Stimulated activated CD4-positive, alpha-beta T cell treated with anti-CD3 and anti-CD28 coated beads, Interleukin-15, amount 100 ng/mL, for 48 hours (primary cell): ENCODE results near the gene PTMS.
"Not testable (repeated sequence)": the region's sequence is repeated elsewhere in the genome, so short reads cannot be mapped to it uniquely, and the experiment has no call there.

ENCODE experiments used
- DNase-seq, 2 donors: peaks; one replicate each; pipeline ENCODE4 v3.0.0-alpha.2; 2020; ENCODE audit warnings: low read depth in 2 of 2

Gene PTMS, protein sequence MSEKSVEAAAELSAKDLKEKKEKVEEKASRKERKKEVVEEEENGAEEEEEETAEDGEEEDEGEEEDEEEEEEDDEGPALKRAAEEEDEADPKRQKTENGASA

DNA sequence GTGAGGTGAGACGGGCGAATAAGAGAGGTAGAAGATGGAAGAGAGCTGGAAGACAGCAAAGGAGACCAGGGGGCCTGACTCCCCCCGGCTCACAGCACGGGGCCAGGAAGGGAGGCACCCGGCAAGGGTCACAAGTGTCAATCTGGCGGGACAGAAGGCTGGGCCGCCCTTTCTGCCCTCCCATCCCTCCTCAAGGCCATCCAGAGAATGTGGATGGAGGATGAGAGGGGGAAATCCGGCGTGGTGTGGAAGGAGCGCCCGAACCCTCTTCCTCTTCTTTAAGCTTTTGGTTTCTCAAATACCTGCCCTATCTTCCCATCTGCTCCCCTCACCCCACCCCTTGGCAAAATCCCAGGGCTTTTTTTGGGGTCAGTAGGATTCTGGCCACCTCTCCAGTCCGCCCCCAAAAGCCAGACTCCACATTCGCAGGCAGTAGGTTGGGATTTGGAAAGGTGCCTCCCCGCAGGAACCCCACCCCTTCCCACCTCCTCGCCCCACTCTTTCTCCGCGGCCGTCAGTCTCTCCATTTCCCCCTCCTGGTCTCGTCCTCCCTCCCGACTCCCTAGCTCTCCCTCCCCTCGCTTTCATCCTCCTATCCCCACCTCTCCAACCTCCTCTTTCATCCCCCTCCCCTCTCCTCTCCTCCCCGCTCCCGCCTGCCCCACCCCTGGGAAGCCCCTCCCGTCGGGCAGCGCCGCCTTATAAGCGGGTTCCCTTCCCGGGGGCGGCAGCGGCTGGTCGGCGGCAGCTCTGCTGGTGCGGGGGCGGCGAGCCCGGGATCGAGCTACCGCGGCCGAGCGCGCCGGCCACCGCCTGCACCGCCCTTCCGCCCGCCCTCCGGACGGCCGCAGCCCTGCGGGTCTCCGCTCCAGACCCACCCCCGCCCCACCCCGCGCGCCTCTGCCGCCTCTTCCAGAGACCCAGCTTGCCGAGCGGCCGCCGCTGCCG is at the start of gene PTMS:
PTMS (plus strand) TSS at position 730 of the 948 bp plus-strand sequence. CDS start 343 bp downstream, outside the sequence.
- no peak for DNase-seq

DNA sequence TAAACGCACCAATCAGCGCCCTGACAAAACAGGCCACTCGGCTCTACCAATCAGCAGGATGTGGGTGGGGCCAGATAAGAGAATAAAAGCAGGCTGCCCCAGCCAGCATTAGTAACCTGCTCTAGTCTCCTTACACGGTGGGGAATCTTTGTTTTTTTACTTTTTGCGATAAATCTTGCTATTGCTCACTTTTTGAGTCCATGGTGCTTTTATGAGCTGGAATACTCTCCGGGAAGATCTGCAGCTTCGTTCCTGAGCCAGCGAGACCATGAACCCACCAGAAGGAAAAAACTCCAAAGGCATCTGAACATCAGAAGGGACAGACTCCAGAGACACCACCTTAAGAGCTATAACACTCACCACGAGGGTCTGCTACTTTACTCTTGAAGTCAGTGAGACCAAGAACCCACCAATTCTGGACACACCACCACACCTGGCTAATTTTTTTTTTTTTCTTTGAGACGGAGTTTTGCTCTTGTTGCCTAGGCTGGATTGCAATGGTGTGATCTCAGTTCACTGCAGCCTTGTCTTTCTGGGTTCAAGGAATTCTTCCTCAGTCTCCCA is 49.2 kb upstream of the PTMS start:
- DNase-seq = no peak

DNA sequence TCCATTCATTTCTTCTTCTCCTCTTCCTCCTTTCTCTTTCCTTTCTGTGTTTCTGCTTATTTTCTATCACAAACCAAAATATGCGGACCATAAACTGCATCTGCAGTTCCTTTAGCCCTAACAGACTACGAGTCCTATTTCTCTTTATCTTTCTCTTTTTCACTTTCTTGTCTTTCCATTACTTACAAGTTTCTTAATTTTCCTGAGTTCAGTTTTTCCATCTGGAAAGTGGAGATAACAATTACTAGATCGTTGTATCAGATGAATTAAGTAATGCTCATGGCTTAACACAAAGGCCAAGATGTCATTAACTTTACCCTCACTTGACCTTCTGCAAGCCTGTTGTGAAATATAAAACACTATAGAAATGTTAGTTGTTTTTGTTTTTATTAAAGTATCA is 43.3 kb upstream of the PTMS start:
- DNase-seq = no peak

DNA sequence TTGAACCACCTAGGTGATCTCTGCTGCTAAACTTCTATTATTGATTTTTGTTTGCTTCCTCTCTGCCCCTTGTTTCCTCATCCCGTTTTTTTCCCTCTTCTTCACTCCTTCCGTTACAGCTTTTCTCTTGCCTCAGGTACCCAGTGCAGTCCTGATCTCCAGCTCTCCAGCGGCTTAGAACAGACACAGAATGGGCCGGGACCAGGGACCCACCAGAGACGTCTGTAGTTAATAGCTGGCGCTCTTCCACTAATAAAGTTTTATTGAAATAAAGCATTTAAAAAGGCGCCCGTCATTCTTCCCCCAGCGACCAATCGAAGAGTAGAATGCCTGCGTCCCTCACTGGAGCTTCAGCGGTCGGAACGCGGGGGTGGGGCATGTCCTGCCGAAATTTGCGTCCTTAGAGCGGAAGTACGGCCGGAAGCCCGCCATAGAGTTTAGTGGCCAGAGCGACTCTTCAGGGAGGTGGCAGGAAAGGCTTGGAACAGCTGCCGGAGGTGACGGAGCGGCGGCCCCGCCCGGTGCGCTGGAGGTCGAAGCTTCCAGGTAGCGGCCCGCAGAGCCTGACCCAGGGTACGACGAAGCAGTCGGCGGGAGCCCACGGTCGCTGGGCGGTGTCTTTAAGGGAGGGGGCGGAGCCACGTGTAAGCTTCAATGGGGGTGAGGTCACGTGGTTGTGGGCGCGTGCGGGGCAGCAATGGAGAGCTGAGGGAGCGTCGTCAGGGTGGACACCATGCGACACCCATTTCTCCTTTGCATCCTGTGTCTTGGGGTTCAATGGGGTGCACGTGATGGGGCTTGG is 42.4 kb upstream of the PTMS start, which contains the start of gene COPS7A:
COPS7A (plus strand) TSS at position 440 of the 802 bp plus-strand sequence. CDS start 611 bp downstream, outside the sequence.
- DNase-seq = peak; percentile 94 to 97

DNA sequence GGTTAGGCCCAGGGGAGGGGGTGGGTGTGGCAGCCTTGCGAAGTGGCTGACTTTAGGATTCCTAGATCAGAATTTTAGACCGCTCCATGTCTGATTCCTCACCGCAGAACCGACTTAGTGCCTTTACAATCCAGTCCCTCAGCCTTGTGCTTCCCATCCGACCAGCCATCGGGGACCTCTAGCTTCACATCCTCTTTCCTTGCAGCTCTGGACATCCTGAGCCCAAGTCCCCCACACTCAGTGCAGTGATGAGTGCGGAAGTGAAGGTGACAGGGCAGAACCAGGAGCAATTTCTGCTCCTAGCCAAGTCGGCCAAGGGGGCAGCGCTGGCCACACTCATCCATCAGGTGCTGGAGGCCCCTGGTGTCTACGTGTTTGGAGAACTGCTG is 41.8 kb upstream of the PTMS start:
- no peak for DNase-seq

DNA sequence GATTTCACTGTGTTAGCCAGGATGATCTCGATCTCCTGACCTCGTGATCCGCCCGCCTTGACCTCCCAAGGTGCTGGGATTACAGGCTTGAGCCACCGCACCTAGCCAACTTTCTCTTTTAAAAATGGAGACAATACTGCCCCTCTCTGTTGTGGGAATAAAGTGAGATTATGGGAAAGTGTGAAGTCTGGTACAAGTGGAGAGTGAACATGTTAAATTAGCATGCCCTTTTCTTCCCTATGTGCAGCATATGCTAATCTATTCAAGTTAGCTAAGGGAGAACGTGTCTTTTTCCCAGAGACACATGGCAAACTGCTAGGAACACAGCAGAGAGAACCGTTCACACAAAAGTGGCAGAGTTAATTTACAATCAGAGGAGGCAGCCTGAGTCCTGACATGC is 40.8 kb upstream of the PTMS start:
- no peak for DNase-seq

DNA sequence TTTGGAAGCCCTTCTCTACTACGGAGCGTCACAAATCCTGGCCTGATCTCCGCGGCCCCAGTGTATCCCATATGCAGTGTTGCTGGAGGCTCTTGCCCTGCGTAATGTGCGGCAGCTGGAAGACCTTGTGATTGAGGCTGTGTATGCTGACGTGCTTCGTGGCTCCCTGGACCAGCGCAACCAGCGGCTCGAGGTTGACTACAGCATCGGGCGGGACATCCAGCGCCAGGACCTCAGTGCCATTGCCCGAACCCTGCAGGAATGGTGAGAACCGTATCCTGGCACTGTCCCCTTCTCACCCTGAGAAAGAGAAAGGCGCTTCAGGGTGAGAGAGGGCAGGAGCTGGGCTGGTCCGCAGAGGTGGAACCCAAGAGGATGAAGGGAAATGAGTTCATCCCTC is 37.0 kb upstream of the PTMS start:
- no peak for DNase-seq

DNA sequence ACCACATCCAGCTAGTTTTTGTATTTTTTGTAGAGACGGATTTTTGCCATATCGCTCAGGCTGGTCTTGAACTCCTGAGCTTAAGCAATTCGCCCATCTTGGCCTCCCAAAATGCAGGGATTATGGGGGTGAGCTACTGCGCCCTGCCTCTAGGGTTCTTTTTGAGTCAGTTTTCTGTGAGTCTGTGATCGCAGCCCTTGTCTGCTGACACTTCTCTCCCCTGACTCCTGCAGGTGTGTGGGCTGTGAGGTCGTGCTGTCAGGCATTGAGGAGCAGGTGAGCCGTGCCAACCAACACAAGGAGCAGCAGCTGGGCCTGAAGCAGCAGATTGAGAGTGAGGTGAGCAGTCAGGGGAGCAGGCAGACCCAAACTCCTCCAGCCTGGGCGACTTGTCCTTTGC is 36.0 kb upstream of the PTMS start:
- DNase-seq = no peak

DNA sequence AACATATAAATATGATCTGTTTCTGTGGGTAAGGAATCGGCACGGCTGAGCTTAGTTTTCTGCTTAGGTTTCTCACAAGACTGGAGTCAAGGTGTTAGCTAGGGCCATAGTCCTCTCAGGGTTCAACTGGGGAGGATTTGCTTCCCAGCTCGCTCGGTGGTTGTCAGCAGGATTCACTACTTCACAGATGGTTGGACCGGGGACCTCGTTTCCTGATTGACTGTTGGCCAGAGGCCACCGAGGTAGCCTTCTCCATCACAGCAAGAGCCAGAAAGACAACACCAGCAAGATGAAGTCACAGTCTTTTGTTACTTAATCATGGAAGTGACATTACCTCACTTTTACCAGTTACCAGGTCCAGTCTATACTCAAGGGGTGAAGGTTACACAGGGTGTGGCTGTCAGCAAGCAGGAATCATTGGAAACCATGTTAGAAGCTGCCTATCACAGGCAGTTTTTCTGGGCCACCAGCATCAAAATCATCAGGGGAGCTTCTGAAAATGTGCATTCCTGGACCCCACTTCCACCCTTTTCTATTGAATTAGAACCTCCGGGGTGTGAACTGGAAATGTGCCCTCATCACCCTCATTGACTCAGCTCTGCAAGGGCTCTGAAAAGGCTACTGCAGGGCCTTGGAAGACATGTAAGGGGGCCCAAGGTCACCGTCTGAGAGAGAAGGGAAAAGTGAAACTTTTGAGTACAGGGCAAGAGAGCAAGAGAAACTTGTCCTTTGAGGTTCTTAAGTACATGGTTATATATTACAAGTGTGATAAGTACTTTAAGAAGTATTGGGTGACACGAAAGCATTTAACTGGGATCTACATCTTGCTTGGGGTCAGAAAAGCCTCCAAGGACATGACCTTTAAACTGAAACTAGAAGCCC is 31.4 kb upstream of the PTMS start:
- no peak for DNase-seq

DNA sequence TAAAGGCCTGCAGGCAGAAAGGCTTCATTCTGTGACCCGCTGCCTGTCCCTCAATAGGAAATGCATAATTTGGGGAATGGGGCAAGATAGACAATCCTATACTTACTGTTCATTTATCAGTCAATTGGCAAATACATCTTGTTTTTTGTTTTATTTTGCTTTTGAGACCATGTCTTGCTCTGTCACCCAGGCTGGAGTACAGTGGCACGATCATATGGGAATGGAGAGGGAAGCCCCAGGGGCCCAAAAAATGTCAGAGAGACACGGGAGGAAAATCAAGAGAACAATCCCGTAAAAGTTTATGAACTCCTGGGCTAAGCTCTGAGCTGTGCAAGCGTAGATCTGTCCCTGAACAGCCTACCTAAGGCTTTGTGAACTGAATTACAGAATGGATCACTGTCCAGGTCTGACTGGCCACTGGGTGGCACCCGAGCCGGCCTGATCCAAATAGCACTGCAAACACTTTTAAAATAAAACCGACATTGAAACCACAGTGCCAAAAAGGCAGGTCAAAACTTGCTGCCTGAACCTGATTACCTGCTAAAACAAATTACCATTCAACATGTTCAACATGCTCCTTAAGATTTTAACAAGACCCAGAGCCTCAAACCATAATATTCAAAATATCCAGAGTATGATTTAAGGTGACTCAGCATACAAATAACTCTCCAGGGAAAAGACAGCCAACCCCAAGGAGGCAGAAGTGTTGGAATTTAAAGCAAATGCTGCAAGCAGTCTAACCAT is 30.5 kb upstream of the PTMS start:
- DNase-seq = peak; percentile 10 to 25

DNA sequence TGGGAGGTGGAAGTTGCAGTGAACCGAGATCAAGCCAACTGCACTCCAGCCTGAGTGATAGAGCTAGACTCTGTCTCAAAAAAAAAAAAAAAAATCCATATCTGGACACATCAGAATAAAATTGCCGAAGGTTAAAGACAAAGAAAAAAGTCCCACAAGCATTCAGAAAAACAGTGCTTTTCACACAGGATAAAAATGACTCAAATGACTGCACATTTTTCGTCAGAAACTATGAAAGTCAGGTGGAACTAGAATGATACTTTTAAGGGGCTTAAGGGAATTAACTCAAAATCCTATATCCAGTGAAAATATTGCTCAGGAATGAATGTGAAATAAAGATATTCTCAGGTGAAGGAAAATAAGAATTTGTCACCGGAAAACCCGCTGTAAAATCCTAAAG is 29.4 kb upstream of the PTMS start:
- DNase-seq = no peak

DNA sequence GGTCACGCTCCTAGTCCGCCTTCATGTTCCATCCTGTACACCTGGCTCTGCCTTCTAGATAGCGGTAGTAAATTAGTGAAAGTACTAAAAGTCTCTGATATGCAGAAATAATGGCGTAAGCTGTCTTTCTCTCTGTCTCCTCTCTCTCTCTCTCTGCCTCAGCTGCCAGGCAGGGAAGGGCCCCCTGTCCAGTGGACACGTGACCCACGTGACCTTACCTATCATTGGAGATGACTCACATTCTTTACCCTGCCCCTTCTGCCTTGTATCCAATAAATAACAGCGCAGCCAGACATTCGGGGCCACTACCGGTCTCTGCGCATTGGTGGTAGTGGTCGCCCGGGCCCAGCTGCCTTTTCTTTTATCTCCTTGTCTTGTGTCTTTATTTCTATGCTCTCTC is 24.1 kb upstream of the PTMS start:
- not testable (repeated sequence) for DNase-seq

DNA sequence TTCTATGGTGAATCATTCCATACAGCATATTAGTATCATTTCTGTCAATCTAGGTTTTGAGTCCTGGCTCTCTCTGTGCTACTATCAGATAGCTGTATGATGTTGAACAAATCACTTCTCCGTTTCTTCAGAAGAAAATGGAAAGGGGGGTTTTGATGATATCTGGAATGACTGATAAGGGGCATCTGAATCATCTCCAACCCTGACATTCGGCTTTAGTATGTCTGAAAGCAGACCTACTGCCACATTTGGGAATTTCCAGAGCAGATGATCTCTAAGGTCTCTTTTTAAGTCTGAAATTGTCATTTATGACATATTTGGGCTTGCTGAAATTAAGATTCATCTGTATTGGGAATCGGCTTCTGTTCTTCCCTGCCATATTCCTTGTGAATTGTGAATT is 23.3 kb upstream of the PTMS start:
- no peak for DNase-seq

DNA sequence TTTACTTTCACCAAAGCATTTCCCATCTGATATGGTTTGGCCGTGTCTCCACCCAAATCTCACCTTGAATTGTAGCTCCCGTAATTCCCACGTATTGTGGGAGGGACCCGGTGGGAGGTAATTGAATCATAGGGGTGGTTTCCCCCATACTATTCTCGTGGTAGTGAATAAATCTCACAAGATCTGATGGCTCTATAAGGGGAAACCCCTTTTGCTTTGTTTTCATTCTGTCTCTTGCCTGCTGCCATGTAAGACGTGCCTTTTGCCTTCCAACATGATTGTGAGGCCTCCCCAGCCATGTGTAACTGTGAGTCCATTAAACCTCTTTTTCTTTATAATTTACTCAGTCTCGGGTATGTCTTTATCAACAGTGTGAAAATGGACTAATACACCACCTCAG is 22.9 kb upstream of the PTMS start:
- not testable (repeated sequence) for DNase-seq

DNA sequence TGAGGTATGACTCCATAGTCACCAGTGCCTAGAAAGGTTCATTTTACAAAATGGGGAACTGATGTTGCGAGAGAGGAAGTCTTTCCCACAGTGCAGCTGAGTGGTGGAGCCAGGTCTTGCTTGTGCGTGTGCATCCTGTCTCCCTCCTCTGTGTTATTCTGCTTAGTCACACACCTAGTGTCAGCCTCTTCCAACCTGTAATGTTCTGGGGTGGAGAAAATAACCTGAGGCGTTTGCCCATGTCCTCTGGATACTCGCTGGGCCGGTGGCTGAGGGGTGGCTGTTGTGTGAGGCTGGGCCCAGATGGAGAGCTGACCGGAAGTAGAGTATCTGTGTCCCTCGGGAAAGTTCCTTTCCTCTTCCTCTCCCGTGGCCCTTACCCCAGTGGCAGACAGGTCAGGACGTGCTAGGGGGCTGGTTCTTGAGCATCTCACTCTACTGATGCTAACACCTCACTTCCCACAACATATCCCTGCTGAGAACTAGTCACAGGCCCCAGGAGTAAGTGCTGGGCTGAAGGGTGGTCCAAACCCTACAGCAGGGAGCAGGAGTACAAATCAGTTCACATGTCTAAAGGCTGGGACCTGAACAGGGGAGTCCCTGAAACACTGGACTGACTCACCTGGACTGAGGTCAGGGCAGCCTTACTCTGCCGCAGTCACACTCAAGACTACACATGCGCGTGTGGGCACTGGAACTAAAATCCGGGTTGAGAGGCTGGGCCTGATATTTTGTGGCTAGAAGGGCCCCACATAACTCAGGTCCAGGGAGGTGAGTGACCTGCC is 20.2 kb upstream of the PTMS start:
- DNase-seq = no peak

DNA sequence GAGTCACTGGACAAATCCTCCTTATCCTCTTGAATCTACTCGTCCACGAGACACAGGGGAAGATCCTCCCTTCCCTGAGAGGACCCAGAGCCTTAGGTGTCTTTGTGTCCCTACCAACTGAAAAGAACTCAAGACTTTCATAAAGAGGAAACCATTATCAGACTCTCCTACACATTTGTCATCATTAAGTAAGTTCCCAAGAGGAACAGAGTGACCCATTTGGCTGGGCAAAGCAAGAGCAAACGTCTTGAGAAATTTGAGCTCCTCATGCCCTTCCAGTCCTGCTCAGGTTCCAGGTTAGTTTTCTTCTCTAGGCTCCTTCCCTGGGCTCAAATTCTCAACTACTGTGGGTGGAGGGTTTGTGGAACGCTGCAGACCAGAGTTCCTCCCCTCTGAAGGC is 18.9 kb upstream of the PTMS start:
- no peak for DNase-seq

DNA sequence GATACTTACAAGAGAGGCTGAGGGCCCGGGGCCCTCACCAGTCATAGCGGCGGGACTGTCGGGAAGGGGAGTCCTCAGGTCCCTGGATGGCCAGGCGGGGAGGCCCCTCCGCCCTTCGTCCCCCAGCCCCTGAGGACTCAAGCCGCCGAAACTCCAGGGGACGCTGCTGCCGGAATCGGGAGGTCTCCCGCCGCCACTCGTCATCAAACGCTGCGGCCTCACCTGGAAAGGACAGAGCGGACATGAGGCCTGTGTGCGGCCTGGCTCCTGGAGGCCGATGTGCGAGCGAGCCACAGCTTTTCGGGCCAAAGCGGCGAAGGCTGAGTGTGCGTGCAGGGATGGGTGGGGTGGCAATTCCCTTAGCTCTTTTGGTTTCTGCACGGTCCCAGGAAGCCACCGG is 17.4 kb upstream of the PTMS start:
- DNase-seq = no peak

DNA sequence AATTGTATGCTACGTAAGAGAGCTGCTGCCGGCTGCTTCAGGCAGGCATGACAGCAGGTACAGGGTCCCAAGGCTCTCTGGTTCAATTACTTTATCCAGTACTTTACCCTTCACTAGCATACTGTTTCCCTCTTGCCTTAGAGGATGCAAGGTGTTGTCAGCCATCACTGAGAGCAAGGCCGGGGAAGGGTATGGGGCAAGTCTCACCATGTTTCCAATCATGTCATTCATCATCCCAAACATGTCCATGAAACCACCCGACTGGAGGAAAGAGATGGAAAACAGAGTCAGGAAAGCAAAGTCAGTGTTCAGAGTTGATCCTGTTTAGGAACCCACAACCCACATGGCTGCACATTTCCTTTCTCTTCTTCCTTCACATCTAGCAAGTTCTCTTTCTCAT is 15.7 kb upstream of the PTMS start:
- DNase-seq = no peak

DNA sequence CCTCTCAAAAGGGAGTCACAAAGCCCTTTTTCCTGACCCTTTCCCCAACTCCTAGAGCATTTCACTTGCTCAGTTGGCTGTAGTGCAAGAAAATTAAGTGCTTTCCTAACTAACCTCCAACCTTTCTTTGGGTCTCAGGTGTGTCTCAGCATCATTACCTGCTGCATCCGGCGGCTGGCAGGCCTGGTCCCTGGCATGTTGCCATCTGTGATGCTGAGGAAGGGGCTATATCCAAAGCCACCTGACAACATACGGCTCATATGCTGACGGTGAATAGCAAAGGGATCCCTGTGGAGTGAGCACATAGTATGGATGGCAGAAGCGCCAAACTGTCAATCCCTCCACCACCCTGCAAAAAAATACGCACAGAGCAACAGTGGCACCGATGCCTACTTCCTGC is 14.4 kb upstream of the PTMS start:
- no peak for DNase-seq
